Fibroblast of peridontal ligament (primary cell): ENCODE data around the gene PNKP.

Experiments
- DNase-seq: peaks from one replicate; pipeline ENCODE4 v3.0.0-alpha.2; 2010; ENCODE audit errors: extremely low read depth

PNKP gene

DNA sequence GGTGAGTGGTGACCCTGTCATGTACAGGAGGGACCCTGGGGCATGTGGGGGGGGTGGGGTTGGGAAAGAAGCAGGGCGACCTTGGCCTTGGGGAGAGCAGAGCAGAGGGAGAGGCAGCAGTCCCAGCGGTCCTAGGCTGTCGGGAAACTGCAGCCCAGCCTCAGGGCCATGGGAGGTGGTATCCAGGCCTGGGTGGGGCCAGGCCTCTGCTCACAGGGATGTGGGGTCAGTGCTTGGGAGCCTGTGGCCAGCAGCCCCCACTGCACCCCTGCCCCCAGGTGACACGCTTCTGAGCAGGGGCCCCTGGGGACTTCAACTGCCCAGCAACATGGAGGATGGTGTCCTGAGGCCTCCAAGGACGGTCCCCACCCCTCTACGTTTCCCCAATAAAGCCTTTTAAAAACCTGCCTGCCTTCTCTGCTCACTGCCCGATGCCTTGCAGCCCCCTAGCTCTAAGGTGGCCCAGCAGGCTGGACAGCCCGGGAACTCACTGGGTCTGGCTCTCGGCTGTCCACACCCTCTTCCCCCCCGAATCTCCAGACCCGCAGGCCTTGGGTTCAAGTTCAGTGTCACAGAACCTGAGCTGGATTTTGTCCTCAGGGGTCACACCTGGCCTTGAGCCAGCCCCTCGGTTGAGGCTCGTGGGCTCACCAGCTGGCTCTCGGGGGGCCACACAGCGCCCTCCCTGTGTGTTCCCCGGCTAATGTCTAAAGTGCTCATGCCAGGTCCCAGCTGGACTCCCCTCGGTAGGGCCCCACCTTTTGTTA, 6.9 kb downstream of the PNKP start:
- DNase-seq, result no peak

DNA sequence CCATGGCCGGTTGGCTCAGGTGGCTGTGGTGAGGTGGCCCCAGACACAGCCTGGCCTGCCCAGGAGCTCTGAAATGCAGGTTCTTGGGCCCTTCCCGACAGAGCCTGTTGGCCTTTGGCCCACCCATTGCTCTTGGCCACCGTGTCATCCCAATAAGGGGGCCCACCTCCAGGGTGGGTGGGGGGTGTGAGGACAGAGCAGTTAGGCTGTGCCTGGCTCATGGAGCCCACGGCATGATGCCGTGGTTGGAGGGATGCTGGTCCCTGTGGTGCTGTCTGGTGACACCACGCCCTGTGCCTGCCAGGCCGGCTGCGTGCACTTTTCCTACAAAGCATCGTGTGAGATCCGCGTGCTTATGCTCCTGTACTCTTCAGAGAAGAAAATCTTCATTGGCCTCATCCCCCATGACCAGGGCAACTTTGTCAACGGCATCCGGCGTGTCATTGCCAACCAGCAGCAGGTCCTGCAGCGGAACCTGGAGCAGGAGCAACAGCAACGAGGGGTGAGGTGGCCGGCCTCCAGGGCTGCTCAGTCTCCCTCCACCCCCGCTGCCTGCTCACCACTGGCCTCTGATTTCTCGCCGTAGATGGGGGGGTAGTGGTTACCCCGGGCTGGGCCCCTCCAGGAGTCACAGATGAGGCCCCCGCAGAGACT, 7.6 kb downstream of the PNKP start:
- DNase-seq, result no peak

DNA sequence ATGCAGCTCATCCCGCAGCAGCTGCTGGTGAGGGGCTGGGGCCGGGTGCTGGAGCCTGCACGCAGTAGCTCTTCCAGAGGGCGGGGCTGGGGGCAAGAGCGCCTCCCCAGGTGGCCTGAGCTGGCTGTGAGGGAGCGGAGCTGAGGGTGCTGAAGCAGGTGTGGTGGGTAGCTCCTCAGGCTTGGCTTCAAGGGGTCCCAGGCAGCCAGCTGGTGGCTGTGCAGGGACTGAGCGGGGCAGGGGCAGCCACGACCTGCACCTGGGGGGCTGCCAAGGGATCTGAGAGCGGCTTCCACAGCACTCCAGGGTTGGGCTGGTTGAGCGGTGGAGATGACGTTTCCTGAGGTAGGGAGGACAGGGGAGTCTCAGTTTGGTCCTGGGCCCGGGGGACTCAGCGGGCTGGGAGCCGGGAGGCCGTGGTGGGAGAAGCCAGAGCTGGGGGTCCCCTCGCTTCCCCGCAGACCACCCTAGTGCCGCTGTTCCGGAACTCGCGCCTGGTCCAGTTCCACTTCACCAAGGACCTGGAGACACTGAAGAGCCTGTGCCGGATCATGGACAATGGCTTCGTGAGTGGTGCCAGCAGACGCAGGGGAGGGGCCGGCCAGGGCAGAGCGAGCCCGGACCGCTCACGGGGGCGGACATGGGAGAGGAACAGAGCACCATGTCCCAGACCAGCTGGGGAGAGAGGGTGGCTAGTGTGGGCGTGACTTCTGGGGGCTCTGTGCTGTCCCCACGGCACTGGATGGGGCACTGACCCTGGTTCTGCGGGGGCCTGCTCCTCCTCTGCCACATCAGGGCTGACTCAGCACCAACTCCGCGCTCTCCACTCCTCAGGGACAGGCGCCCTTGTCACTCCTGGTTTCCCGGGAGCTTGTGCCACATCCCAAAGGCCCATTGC, 9.0 kb downstream of the PNKP start:
- DNase-seq, result no peak

DNA sequence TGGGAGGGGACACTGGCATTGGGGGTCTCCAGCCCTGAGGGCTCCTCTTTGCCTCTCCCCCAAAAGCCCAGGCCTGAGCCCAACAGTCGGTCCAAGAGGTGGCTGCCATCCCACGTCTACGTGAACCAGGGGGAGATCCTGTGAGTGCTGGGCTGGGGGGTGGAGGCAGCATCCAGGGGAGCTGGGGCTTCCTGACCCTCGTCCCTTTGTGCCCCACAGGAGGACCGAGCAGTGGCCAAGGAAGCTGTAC, 9.6 kb downstream of the PNKP start:
- no peak for DNase-seq

DNA sequence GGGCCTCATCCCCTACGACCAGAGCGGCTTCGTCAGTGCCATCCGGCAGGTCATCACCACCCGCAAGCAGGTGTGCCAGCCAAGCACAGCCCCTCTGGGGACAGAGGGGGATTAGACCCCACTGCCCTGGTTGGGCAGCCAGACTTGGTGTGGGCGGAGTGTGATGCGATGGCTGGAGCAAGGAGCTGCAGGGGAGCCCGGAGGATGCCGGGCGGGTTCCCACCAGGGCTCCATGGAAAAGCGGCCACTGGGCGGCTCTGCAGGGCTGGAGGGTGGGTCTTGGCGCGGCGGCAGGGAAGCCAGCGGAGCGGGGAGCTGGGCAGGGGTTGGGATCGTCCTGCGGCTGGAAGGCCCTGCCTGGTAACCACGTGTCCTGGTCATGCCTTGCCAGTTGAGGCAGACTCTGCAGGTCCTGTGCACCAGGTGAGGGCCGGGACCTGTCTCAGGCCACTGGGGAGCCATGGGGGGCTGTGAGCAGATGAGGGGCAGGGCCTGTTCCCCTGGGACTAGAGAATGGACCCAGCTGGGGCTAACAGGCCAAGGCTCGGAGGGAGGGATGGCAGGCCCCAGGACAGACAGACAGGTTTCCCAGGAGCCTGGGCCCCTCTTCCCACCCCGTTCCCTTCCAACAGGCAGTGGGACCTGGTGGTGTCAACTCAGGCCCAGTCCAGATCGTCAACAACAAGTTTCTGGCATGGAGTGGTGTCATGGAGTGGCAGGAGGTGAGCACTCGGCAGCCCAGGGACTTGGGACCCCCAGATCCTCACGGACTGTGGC, 10.1 kb downstream of the PNKP start:
- no peak for DNase-seq

DNA sequence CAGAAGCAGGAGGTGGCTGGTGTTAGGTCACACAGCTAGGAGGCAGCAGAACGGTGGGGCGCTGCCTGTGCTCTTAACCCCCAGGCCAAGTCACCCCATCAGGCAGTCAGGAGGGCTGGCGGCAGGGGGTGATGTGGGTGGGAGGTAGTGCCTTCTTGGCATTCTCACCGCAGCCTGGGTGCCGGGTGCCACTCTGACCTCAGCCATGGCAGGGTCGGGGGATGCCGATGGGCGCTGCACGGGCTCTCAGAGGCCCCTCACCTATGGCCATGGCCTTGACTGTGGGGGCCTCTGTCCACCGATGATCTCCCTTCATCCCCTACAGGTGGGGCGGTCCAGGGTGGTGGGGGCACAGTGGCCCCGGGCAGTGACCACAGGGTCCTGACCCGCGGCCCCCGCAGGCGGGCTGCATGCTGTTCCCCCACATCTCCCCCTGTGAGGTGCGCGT, 10.8 kb downstream of the PNKP start:
- no peak for DNase-seq

DNA sequence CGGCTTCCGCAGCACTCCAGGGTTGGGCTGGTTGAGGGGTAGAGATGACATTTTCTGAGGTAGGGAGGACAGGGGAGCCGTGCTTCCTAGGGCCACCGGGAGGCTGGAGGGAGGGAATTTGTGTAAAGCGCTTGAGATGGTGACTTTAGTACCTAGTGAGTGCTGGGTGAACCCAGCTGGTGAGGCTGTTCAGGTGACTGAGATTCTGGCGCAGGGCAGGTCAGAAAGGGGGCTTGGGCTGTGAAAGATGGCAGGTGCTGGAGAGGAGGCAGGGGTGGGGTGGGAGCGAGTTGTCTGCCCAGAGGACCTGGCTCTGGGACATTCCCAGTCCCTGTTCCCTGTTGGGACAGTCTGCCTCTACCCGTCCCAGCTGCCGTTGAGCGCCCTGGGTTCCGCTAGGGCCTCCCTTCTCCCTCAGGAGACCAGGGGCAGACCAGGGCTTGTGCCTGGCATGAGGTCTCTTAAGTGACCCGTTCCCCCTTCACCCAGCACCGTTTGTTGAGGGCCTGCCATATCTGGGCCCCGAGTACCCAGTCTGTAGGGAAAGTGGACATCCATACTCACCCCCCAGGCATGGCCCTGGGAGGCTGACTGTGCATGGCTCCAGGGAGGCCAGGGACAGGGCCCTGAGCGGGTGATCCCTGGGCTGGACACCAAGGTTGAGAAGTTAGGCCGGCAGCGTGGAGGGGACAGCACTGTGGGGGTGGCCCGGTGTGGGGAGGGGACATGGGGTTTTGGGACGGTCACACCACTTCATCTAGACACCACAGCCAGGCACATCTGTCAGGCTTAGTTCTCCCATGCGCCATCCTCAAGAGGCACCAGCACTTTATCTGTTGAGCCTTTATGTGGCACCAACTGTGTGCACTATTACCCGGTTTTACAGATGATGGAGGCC, 11.5 kb downstream of the PNKP start:
- no peak for DNase-seq

DNA sequence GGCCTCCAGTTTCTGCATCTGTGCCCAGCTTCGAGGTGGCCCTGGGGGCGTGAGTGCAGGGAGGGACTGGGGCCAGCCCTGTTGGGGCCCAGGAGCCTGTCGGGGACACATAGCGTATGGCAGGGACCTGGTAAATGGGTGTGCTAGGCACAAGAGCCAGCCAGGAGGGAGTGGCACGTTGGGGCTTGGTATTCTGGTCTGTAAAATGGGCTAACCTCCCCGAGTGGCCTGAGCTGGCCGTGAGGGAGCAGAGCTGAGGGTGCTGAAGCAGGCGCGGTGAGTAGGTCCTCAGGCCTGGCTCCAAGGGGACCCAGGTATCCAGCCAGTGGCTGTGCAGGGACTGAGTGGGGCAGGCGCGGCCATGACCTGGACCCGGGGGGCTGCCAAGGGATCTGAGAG, 12.1 kb downstream of the PNKP start:
- no peak for DNase-seq

DNA sequence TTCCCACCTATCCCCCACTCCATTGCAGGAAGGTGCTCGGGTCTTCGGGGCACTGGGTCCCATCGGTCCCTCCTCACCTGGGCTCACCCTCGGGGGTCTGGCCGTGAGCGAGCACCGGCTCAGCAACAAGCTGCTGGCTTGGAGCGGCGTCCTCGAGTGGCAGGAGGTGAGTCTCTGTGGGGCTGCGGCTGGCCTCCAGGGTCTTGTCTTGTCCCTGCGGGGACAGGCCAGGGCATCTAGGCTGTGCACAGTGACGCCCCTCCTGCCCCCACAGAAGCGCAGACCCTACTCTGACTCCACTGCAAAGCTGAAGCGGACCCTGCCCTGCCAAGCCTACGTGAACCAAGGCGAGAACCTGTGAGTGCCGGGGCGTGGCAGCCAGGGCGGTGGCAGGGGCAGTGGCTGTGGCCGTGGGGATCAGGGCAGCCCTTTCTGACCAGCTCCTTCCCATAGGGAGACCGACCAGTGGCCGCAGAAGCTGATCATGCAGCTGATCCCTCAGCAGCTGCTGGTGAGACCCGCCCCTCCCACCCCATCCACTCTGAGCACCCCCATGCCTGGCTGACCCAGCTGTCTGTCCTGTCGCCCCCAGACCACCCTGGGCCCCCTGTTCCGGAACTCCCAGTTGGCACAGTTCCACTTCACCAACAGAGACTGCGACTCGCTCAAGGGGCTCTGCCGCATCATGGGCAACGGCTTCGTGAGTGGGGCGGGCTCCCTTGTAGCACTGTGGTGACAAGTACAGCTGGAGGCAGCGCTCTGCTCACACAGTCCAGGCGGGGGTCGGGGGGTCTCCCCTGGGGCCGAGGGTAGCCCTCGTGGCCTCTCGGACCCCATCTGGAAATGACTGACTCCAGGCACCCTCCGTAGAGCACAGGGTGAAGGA, 12.8 kb downstream of the PNKP start:
- DNase-seq, result no peak

DNA sequence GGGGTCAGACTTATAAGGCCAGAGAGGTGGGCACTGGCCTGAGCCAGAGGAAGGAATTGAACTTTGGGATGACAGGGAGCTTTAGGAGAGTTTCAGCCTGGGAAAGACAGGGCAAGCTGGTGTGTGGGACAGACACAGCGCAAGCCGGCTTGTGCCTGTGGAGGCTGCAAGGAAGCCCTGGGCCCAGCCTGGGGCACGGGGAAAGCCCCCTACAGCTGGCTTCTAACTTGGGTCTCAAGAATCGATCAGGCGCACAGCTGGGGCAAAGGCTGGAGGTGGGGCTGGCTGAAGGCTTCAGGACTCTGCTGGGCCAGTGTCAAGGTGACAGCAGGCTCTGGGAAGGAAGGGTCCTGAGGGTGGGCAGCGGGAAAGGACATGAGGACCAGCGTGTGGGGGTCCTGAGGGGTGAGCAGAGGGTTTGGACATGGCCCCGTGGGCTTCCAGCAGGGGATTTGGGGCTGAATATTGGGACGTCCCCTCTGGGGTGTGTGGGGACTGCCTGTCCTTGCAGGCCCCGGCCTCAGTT, 13.5 kb downstream of the PNKP start:
- DNase-seq, result no peak

DNA sequence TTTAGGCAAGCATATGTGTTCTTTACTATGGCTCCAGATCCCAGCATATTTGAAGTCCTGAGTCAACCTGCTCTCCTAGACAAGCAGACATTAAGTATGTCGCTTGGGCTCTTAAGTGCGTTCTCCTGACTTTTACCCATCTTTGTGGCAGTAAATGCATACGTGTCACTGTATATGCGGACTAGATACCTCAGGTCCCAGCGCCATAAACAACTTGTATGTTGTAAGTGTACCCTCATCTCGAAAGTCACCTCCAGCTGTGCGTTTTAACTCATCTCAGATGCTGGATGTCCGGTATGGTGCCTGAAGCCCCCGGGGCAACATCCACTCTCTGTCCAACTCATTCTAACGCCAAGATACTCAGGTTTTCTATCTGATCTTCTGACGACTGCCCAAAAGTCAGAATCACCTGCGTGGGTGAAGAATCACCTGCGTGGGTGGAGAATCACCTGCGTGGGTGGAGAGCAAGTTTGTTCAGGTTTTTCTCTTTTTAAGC, 14.7 kb downstream of the PNKP start:
- DNase-seq, result peak; percentile 18

DNA sequence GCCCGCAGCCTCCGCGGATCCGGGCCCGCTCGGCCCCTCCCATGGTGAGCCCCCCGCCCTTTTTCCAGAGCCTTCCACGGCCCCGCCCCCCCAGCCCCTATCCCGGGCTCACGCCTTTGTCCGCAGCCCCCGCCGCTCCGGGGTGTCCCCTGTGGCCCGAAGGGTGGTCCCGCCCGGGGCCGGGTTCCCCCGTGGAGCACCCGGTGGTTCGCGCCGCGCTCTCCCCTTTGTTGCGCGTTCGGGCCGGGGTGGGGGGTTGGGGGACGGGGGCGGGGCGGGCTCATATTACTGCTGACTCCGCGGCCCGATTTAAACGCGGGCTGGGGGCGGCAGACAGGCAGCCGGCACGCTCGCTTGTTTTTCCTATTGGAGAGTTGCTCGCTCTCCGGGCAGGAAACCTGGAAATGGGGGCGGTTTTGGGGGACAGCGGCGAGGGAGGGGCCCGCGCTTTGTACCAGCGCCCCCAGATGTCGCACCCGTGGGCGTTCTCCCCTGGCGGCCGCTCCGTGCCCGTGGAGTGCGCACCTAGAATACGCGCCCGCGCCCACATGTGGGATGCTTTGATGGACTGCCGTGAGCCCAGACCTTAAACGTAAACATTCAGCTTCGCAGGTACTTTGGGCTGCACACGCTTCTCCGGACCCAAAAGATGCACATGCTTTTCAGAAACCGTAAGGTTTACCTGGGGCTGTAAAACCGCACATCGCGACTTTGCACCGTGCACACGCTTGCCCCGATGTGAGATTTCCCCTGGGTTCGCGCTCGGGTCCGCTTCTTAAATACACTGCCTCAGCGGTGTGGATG, 15.7 kb downstream of the PNKP start:
- DNase-seq, result no peak

DNA sequence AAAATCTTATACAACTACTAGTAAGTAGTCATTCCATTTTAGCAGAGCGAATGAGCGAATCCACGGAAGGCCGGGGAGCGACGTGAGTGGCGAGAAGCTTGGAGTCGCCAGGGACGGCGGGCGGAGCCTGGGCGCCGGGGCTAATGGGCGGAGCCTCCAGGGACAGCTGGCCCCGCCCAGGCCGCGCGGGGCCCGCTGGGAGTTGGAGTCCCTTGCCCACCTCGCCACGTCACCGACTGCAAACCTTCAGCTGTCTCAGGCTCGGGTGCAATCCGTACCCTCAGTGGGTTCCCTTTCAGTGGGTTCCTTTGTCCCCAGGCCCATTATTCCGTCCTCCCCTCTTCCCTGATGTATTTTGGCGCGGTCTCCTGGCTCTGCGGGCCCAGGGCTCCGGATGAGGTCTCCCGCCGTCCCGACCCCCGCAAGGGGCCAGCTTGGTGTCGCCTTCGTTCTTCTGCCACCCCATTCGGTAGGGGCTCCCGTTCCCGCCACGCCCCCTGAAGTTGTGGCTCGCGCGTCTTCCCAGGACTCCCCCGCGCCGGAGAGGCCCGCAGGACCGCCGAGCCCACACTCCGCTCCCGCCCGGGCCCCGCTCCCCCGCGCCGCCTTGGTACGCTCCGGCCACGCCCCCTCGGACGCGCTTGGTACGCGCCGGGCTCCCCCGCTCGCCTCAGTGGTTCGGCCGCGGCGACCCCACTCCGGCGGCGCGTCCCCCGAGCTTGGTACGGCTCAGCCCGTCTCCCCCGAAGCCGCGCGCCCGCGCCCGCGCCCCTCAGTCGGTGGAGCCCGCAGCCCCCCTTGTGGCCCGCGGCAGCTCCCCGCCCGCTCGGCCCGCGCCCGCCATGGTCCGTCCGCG, 16.7 kb downstream of the PNKP start, which contains the start of gene PTOV1:
Gene PTOV1, plus strand, starts transcription at position 673 of the 856 bp plus-strand sequence.
- DNase-seq, result peak; percentile 87

DNA sequence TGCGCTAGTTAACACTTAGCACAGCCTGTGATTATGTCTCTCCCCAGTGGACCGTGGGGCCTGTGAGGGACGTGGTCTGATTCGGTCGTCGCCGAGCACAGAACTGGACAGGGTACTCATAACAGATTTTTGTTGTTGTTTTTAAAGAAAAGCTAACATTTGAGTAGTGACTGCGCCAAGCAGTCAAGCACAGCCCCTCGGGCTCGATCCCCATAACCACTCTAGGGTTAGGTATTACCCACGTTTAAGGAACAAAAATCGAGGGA, 17.2 kb downstream of the PNKP start:
- DNase-seq, result no peak

DNA sequence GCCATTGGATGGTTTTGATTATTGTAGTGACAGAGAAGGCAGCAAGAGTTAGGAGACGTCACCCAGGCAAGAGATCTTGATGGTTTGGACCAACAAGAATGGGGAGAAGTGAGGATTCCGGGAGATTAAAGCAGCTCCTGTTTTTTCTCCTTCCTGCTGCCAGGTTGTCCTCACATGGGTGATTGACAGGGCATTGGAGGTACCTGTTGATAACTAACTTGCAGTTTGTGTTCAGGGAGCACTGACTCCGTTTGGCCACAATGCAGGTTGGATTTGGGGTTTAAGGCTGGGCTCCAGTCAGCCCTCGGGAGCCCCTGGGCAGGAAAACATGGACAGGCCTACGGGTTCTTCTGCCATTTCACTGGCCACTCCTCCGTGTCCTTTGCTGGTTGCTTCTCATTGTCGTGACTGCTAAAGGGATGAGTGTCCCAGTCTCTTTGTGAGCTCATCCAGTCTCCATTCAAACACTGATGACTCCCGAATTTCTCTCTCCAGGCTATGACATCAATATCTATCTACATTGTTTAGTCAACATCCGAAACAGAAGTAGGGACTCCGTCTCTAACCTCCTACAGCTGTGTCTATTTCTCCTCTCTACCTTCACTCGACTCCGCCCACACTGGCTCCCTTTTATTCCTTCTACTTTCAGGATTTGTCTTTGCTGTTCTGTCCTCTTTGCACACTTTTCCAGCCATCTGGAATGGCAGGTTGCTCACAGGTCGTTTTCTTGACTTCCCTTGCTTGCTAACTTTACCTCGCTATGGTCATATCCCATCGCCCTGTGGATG, 17.7 kb downstream of the PNKP start:
- DNase-seq, result no peak

DNA sequence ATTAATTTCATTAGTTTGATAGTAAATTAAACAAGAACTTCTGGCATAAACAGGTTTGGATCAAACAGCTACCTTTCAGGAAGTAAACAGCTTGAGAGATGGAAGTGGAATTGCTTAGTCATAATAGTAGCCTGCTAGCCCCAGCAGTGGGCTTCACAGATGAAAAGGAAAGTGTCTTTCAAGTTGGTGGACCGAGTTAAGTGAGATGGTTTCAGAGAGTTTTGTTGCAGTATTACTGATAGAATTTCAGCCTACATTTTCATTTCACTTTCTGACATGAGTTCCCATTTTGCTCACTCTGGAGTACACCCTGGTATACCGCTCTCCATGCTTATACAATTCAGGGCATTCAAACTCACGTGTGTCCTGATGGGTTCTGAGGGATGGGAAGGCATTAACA, 18.4 kb downstream of the PNKP start:
- DNase-seq, result no peak
